CD4-positive, alpha-beta T cell (primary cell): ENCODE data around the gene TOB2. TPM values are rescaled to one million over a fixed set of nuclear protein-coding genes. Genes with fewer than 3 reads are reported as not detected.

ENCODE experiments used
- ATAC-seq: fragments of 200-7000 bp; cut with Tn5 transposase; one replicate; pipeline ENCODE4 v1.10.0; 2022; ENCODE audit warnings: mild to moderate bottlenecking; ENCODE audit not compliant: poor library complexity
- CTCF ChIA-PET: fragments of 350-600 bp; sonication (Branson Sonifier 250); formaldehyde crosslinking; loops from one replicate; lab custom pipeline; 2021; ENCODE audit warnings: antibody characterized with exemption, inconsistent platforms; lab: Charles Lee
- POLR2A ChIA-PET: fragments of 350-600 bp; sonication (Branson Sonifier 250); formaldehyde crosslinking; loops from one replicate; lab custom pipeline; 2021; ENCODE audit warnings: antibody characterized with exemption, inconsistent platforms; lab: Charles Lee
- DNase-seq, 14 experiments: peaks; one replicate each; pipeline ENCODE4 v3.0.0-alpha.2; 2013 to 2020; ENCODE audit warnings: mixed read lengths in 2 of 14
- H3K27ac ChIP-seq, 2 donors: one replicate each; pipeline versions ENCODE4 v1.5.1 to v1.7.0; 2013; ENCODE audit warnings: low read length in 2 of 2, low read depth in 1 of 2, mild to moderate bottlenecking in 1 of 2
- H3K27me3 ChIP-seq, 2 experiments: 1 replicate in 1 of 2; 2 replicates in 1 of 2; pipeline versions ENCODE4 v1.6.1 to v1.7.0; 2013; ENCODE audit warnings: low read length in 2 of 2, control low read depth in 1 of 2, mild to moderate bottlenecking in 1 of 2, moderate library complexity in 1 of 2; ENCODE audit not compliant: insufficient read depth in 2 of 2, control insufficient read depth in 1 of 2
- H3K36me3 ChIP-seq: one replicate; pipeline ENCODE4 v1.6.1; 2013; ENCODE audit warnings: low read length, control low read depth; ENCODE audit not compliant: insufficient read depth
- H3K4me1 ChIP-seq: one replicate; pipeline ENCODE4 v1.6.1; 2013; ENCODE audit warnings: low read length, control low read depth; ENCODE audit not compliant: insufficient read depth
- H3K4me3 ChIP-seq: one replicate; pipeline ENCODE4 v1.5.1; 2013; ENCODE audit warnings: mild to moderate bottlenecking, low read length, moderate library complexity
- H3K9me3 ChIP-seq, 2 experiments: 1 replicate in 1 of 2; 2 replicates in 1 of 2; pipeline versions ENCODE4 v1.6.1 to v1.7.0; 2013; ENCODE audit warnings: low read length in 2 of 2, mild to moderate bottlenecking in 2 of 2, control low read depth in 1 of 2, moderate library complexity in 1 of 2; ENCODE audit not compliant: control insufficient read depth in 1 of 2, insufficient read depth in 1 of 2
- H3K27ac Mint-ChIP-seq: one replicate; pipeline ENCODE4 v1.8.0; 2020; ENCODE audit warnings: mixed read lengths
- H3K27me3 Mint-ChIP-seq: one replicate; pipeline ENCODE4 v1.8.0; 2021; ENCODE audit warnings: mixed read lengths
- H3K36me3 Mint-ChIP-seq: one replicate; pipeline ENCODE4 v1.8.0; 2021; ENCODE audit warnings: low read depth, mixed read lengths
- H3K4me1 Mint-ChIP-seq: one replicate; pipeline ENCODE4 v1.8.0; 2021; ENCODE audit warnings: low read depth, mixed read lengths
- H3K4me3 Mint-ChIP-seq: one replicate; pipeline ENCODE4 v1.8.0; 2020; ENCODE audit warnings: mild to moderate bottlenecking, mixed read lengths
- H3K9me3 Mint-ChIP-seq: one replicate; pipeline ENCODE4 v1.8.0; 2020; ENCODE audit warnings: mixed read lengths
- intact Hi-C, 2 experiments: fragments of 100-400 bp; cut with DNase I in 1 of 2; cut with micrococcal nuclease in 1 of 2; formaldehyde crosslinking; loops; one replicate each; pipeline versions ENCODE4 v1.15.1 to v1.9.0; 2023 to 2025; cut with DNase I, micrococcal nuclease
- total RNA-seq, 174 experiments: library from RNA in 2 of 174; stranded (reverse) in 2 of 174; gene quantifications; one replicate each; pipeline ENCODE4 v1.2.3 and lab custom pipeline; 2021 to 2026
- TF ChIP-seq, protein P1 (sequence below): fragments of 200-600 bp; IDR thresholded peaks from one replicate; pipeline ENCODE4 v1.8.0; 2022; ENCODE audit warnings: antibody characterized with exemption, mild to moderate bottlenecking

The TOB2 gene
- total RNA-seq, 2 experiments from 2014 or later, result 21.0 to 26.7 TPM

- H3K9me3 ChIP-seq, result no peaks in the 10 kb centered on the region
- TF ChIP-seq, protein P1, sequence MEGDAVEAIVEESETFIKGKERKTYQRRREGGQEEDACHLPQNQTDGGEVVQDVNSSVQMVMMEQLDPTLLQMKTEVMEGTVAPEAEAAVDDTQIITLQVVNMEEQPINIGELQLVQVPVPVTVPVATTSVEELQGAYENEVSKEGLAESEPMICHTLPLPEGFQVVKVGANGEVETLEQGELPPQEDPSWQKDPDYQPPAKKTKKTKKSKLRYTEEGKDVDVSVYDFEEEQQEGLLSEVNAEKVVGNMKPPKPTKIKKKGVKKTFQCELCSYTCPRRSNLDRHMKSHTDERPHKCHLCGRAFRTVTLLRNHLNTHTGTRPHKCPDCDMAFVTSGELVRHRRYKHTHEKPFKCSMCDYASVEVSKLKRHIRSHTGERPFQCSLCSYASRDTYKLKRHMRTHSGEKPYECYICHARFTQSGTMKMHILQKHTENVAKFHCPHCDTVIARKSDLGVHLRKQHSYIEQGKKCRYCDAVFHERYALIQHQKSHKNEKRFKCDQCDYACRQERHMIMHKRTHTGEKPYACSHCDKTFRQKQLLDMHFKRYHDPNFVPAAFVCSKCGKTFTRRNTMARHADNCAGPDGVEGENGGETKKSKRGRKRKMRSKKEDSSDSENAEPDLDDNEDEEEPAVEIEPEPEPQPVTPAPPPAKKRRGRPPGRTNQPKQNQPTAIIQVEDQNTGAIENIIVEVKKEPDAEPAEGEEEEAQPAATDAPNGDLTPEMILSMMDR, result no peak
- H3K27ac ChIP-seq, result no peak overlapping the region
- H3K36me3 ChIP-seq, result peaks cover 40% of the 10 kb centered on the region
- H3K4me3 Mint-ChIP-seq, result no peak overlapping the region
- H3K4me1 ChIP-seq, result no peaks in the 10 kb centered on the region
- ChIA-PET POLR2A (no interaction called here), CTCF (no interaction called here)
- DNase-seq (no peak), ATAC-seq (no peak)
- no peaks in the 10 kb centered on the region for H3K4me1 Mint-ChIP-seq
- H3K9me3 Mint-ChIP-seq, result no peaks in the 10 kb centered on the region
- no peaks in the 10 kb centered on the region for H3K27me3 Mint-ChIP-seq
- H3K4me3 ChIP-seq, result no peak overlapping the region
- no peaks in the 10 kb centered on the region for H3K27me3 ChIP-seq
- peaks cover 50% of the 10 kb centered on the region for H3K36me3 Mint-ChIP-seq
- H3K27ac Mint-ChIP-seq, result no peak overlapping the region
- intact Hi-C loops, result no loop called here
Observed at GRCh38 chr22:41395531-41396240, 50.9 kb downstream of the TOB2 start.

- Histone ChIP-seq H3K36me3 (peaks cover 47% of the 10 kb centered on the region), H3K9me3 (no peaks in the 10 kb centered on the region), H3K4me1 (no peaks in the 10 kb centered on the region), H3K27ac (no peak overlapping the region), H3K4me3 (no peak overlapping the region), H3K27me3 (no peaks in the 10 kb centered on the region)
- H3K27ac Mint-ChIP-seq, result no peak overlapping the region
- no peaks in the 10 kb centered on the region for H3K9me3 Mint-ChIP-seq
- ATAC-seq, result no peak
- POLR2A ChIA-PET, result no interaction called here
- intact Hi-C loops, result no loop called here
- CTCF ChIA-PET, result no interaction called here
- TF ChIP-seq, protein P1, result no peak
- peaks cover 58% of the 10 kb centered on the region for H3K36me3 Mint-ChIP-seq
- H3K27me3 Mint-ChIP-seq, result no peaks in the 10 kb centered on the region
- no peak overlapping the region for H3K4me3 Mint-ChIP-seq
- no peaks in the 10 kb centered on the region for H3K4me1 Mint-ChIP-seq
- DNase-seq, result no peak
Observed at GRCh38 chr22:41394012-41394356, 52.6 kb downstream of the TOB2 start.

DNA sequence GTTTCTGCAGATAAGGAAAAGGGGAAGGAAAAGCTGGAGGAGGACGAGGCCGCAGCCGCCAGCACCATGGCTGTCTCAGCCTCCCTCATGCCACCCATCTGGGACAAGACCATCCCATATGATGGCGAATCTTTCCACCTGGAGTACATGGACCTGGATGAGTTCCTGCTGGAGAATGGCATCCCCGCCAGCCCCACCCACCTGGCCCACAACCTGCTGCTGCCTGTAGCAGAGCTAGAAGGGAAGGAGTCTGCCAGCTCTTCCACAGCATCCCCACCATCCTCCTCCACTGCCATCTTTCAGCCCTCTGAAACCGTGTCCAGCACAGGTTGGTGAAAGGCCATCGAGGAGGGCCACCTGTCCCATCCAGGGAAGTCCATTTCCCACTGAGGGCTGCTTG is 59.3 kb downstream of the TOB2 start:
- Mint-ChIP-seq H3K4me3 (no peak overlapping the region), H3K27ac (no peak overlapping the region), H3K36me3 (peaks cover 23% of the 10 kb centered on the region), H3K9me3 (no peaks in the 10 kb centered on the region), H3K4me1 (peaks cover 18% of the 10 kb centered on the region), H3K27me3 (no peaks in the 10 kb centered on the region)
- ChIA-PET POLR2A (no interaction called here), CTCF (no interaction called here)
- intact Hi-C loops, result no loop called here
- Histone ChIP-seq H3K9me3 (no peaks in the 10 kb centered on the region), H3K27me3 (no peaks in the 10 kb centered on the region), H3K4me3 (no peak overlapping the region), H3K36me3 (peaks cover 24% of the 10 kb centered on the region), H3K4me1 (peaks cover 10% of the 10 kb centered on the region), H3K27ac (no peak overlapping the region)
- TF ChIP-seq, protein P1, result no peak
- DNase-seq, result no peak
- ATAC-seq, result no peak
